Dendritic cell treated with granulocyte-macrophage colony-stimulating factor and Interleukin-4, amounts not matched to agents 40 ng/mL and 50 ng/mL, for 4 days (primary cell): Measurements from ENCODE around the gene DBP.
"Not testable (repeated sequence)": the region's sequence is repeated elsewhere in the genome, so short reads cannot be mapped to it uniquely, and the experiment has no call there.

Experiments
- H3K27ac Mint-ChIP-seq: one replicate; pipeline ENCODE4 v1.8.0; 2022; ENCODE audit warnings: mild to moderate bottlenecking, mixed read lengths
- H3K27me3 Mint-ChIP-seq: one replicate; pipeline ENCODE4 v1.8.0; 2022; ENCODE audit warnings: mild to moderate bottlenecking, mixed read lengths
- H3K36me3 Mint-ChIP-seq: one replicate; pipeline ENCODE4 v1.8.0; 2022; ENCODE audit warnings: low read depth, mixed read lengths
- H3K4me1 Mint-ChIP-seq: one replicate; pipeline ENCODE4 v1.8.0; 2022; ENCODE audit warnings: low read depth, mixed read lengths
- H3K4me3 Mint-ChIP-seq: one replicate; pipeline ENCODE4 v1.8.0; 2022; ENCODE audit warnings: mild to moderate bottlenecking, moderate library complexity, mixed read lengths
- H3K9me3 Mint-ChIP-seq: one replicate; pipeline ENCODE4 v1.8.0; 2022; ENCODE audit warnings: mixed read lengths
- intact Hi-C: fragments of 100-400 bp; cut with micrococcal nuclease; formaldehyde crosslinking; loops from one replicate; pipeline ENCODE4 v1.15.0; 2022

Gene DBP, protein sequence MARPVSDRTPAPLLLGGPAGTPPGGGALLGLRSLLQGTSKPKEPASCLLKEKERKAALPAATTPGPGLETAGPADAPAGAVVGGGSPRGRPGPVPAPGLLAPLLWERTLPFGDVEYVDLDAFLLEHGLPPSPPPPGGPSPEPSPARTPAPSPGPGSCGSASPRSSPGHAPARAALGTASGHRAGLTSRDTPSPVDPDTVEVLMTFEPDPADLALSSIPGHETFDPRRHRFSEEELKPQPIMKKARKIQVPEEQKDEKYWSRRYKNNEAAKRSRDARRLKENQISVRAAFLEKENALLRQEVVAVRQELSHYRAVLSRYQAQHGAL

DNA sequence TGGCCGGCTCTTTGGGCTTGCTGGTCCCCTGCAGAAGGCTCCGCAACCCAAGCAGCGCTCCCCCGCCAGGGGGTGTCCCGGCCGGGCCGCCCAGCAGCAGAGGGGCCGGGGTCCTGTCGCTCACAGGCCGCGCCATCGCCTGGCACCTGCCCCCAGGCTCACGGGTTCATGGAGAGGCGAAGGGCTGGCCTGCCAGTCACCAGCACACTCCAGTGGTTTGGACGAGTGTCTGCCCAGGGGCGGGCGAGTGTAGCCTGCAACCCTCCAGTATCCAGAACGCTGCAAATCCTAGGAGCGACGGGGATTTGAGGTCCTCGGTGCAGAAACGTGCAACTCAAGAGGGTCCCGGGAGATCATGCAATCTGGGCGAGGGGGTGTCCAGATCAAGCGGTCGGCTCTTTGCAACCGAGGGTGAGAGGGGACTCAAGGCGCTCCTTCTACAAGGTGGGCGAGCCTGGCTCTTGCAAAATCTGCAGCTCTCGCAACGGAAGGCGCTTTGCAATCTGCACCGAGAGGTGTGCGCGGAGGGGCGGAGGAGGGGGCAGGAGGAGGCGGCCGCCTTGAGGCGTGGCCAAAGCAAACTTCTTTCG, at the start of gene DBP:
DBP (minus strand) TSS at position 521 of the 590 bp plus-strand sequence; CDS start at position 136, 385 bp downstream.
- Mint-ChIP-seq H3K9me3 (no peaks in the 10 kb centered on the region), H3K36me3 (peaks cover 64% of the 10 kb centered on the region), H3K4me3 (peak within 1 kb of the TSS; percentile 99), H3K27ac (peak within 1 kb of the TSS; percentile 94), H3K27me3 (no peaks in the 10 kb centered on the region), H3K4me1 (peaks cover 68% of the 10 kb centered on the region)
- intact Hi-C loops = loop anchor here (1.0 kb wide), 1 partner anchor 18 kb away; the partner anchor contains the start of genes RPL18 and SPHK2

DNA sequence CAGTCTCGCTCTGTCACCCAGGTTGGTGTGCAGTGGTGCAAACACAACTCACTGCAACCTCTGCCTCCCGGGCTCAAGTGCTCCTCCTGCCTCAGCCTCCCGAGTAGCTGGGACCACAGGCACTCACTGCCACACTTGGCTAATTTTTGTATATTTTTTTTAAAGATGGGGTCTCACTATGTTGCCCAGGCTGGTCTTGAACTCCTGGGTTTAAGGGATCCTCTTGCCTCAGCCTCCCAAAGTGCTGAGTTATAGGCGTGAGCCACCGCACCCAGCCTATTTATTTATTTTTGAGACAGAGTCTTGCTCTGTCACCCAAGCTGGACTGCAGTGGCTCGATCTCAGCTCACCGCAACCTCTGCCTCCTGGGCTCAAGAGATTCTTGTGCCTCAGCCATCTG, 49.5 kb upstream of the DBP start:
- not testable (repeated sequence) for H3K27ac Mint-ChIP-seq, H3K9me3 Mint-ChIP-seq

DNA sequence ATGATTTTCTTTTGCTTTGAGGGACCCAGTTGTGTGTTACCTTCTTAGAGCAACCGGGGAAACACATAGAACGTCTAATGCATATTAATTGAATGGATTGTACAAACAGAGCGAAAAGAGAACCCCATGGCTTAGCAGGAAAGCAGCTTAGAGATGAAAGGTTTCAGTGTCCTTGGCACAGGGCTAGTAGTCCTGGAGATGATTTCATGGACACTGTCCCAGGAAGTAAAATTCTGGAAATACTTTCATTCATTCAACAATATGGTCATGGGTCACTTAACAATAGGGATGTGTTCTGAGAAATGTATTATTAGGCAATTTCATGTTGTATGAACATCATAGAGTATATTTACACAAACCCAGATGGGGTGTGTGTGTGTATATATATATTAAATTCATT, 48.9 kb upstream of the DBP start:
- Mint-ChIP-seq H3K27me3 (peaks cover 4% of the 10 kb centered on the region), H3K27ac (no peak overlapping the region), H3K9me3 (no peaks in the 10 kb centered on the region), H3K4me1 (no peaks in the 10 kb centered on the region), H3K36me3 (no peaks in the 10 kb centered on the region), H3K4me3 (no peak overlapping the region)
- intact Hi-C loops = no loop called here

More for the DNA sequence above, 49.5 kb upstream of the DBP start:
- H3K4me3 Mint-ChIP-seq, intact Hi-C loops, H3K27me3 Mint-ChIP-seq, H3K4me1 Mint-ChIP-seq, H3K36me3 Mint-ChIP-seq: not testable (repeated sequence)

DNA sequence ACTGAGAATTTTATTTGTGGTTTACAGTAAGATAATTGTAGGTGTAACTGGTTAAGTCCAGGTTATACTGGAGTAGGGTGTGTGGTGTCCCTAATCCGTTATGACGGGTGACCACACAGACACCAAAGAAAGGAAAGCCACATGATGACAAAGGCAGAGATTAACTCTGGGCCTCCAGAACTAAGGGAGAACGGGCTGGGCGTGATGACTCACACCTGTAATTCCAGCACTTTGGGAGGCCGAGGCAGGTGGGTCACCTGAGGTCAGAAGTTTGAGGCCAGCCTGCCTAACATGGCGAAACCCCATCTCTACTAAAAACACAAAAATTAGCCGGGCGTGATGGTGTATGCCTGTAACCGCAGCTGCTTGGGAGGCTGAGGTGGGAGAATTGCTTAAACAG, 48.4 kb upstream of the DBP start:
- Mint-ChIP-seq H3K9me3 (no peaks in the 10 kb centered on the region), H3K4me1 (no peaks in the 10 kb centered on the region), H3K27ac (no peak overlapping the region), H3K27me3 (peaks cover 4% of the 10 kb centered on the region), H3K36me3 (no peaks in the 10 kb centered on the region), H3K4me3 (no peak overlapping the region)
- intact Hi-C loops = no loop called here

DNA sequence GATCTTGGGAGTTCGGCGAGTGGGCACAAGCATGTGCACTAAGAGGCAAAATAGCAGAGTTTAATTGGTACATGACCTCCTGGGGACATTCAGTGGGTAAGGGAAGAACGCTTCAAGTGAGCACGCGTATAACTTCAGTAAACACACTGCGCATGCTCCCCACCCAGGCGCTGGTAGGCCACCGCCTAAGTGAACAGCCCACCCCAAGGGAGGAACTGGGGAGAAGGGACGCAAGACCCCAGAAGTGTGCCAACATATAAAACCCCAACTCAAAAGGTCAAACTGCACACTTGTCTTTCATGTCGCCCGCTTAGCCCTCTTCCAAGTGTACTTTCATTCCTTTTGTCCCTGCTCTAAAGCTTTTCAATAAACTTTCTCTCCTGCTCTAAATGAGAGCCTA, 46.2 kb upstream of the DBP start:
- Mint-ChIP-seq H3K4me1 (no peaks in the 10 kb centered on the region), H3K36me3 (no peaks in the 10 kb centered on the region), H3K27me3 (peaks cover 4% of the 10 kb centered on the region), H3K27ac (no peak overlapping the region), H3K4me3 (peak overlapping the region; percentile 13), H3K9me3 (no peaks in the 10 kb centered on the region)
- intact Hi-C loops = no loop called here

DNA sequence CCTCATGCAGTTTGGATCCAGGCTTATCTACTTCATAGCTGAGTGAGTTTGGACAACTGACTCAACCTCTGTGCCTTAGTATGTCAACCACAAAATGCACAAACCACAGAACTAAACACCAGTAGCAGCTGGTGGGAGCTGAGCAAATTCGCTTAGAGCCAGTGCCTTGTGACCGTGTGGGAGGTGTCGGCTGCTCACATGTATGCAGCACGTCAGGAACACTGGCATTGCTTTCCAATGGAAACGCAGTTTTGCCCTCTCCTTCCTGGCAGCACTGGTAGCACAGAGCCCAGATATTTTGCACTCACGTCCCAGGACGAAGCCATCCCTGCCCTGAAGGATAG, 43.9 kb upstream of the DBP start:
- Mint-ChIP-seq H3K9me3 (no peaks in the 10 kb centered on the region), H3K36me3 (no peaks in the 10 kb centered on the region), H3K4me1 (no peaks in the 10 kb centered on the region), H3K4me3 (no peak overlapping the region), H3K27me3 (peaks cover 6% of the 10 kb centered on the region), H3K27ac (no peak overlapping the region)
- intact Hi-C loops = no loop called here

DNA sequence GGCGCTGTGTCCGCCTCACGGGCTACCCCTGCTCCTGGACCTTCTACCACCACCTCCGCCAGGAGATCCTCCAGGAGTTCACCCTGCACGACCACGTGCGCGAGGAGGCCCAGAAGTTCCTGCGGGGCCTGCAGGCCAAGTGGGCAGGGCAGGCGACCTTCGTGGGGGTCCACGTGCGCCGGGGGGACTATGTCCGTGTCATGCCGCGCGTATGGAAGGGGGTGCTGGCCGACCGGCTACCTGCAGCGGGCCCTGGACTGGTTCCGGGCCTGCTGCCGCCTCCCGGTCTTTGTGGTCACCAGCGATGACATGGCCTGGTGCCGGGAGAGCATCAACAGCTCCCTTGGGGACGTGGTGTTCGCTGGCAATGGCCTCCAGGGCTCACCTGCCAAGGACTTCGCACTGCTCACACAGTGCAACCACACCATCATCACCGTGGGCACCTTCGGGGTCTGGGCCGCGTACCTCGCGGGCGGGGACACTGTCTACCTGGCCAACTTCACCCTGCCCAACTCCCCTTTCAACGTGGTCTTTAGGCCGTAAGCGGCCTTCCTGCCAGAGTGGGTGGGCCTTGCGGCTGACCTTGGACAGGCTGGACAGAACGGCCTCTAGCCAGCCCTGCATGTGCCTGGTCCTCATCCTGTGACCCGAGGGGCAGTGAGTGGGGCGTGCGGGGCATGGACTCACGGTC, 43.4 kb upstream of the DBP start:
- intact Hi-C loops = no loop called here
- H3K27ac Mint-ChIP-seq = no peak overlapping the region
- H3K9me3 Mint-ChIP-seq = no peaks in the 10 kb centered on the region
- H3K36me3 Mint-ChIP-seq = no peaks in the 10 kb centered on the region
- no peak overlapping the region for H3K4me3 Mint-ChIP-seq
- H3K27me3 Mint-ChIP-seq = peaks cover 8% of the 10 kb centered on the region
- H3K4me1 Mint-ChIP-seq = peaks cover 1% of the 10 kb centered on the region

DNA sequence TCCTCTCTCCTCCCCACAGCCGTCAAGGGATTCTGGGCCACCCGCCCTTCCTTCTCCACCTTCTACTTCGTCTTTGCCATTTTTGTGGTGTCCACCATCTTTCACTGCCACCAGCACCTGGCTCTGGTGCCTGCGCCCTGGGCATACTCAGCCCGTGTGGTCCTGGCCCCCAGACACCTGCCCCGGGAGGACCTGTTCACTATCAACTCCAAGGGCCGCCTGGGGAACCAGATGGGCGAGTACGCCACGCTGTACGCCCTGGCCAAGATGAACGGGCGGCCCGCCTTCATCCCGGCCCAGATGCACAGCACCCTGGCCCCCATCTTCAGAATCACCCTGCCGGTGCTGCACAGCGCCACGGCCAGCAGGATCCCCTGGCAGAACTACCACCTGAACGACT, 42.8 kb upstream of the DBP start:
- H3K27me3 Mint-ChIP-seq, H3K4me1 Mint-ChIP-seq, H3K4me3 Mint-ChIP-seq, H3K36me3 Mint-ChIP-seq, H3K9me3 Mint-ChIP-seq, intact Hi-C loops, H3K27ac Mint-ChIP-seq: not testable (repeated sequence)

DNA sequence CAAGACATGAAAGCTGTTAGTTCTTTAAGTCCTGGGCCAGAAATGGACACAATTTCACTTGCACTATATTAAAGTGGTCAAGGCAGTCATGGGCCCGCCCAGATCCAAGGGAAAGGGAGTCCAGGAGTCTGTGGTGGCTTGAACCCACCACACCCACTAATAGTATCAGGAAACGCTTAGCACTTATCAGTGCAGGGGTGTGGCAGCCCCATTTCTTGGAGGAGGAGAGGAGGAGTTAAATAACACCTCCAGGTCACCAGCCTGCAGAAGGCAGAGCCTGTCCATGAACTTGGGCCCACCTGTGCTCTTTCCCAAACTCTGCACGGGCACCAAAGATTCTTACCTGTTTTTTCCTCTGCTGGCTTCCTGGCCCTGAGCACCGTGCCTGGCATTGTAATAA, 41.0 kb upstream of the DBP start:
- H3K4me1 Mint-ChIP-seq = peaks cover 15% of the 10 kb centered on the region
- H3K36me3 Mint-ChIP-seq = no peaks in the 10 kb centered on the region
- peaks cover 22% of the 10 kb centered on the region for H3K27me3 Mint-ChIP-seq
- H3K27ac Mint-ChIP-seq = no peak overlapping the region
- no peak overlapping the region for H3K4me3 Mint-ChIP-seq
- H3K9me3 Mint-ChIP-seq = no peaks in the 10 kb centered on the region
- intact Hi-C loops = no loop called here

DNA sequence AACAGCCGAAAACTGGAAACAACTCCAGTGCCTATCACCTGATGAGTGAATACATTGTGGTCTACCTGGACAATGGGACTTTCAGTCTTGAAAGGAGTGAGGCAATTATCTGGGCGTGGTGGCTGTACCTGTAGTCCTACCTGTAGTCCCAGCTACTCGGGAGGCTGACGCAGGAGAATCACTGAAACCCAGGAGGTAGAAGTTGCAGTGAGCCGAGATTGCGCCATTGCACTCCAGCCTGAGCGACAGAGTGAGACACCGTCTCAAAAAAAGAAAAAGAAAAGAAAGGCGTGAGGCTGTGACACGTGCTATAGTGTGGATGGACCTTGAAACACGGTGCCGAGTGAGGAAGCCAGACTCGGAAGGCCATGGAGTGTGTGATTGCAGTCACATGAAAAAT, 39.7 kb upstream of the DBP start:
- Mint-ChIP-seq H3K4me3 (no peak overlapping the region), H3K4me1 (peaks cover 15% of the 10 kb centered on the region), H3K27me3 (peaks cover 22% of the 10 kb centered on the region), H3K36me3 (no peaks in the 10 kb centered on the region), H3K27ac (no peak overlapping the region), H3K9me3 (no peaks in the 10 kb centered on the region)
- intact Hi-C loops = no loop called here

DNA sequence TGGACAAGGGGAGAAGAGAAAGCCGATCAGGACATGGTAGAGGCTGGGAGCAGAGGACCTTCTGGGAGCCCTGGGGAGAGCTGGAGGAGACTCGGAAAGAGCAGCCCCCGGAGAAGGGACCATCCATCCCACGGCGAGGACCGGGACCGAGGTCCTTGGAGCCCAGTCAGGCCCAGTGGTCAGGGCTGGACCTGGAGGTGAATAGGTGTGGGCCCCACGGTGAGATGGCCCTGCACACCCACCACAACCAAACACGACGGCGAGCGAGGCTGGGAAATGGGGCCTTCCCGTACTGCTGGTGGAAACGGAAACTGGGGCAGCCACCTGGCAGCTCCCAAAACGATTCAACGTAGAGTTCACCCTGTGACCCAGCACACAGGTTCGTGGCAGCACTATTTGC, 39.3 kb upstream of the DBP start:
- H3K9me3 Mint-ChIP-seq = no peaks in the 10 kb centered on the region
- H3K27me3 Mint-ChIP-seq = peaks cover 22% of the 10 kb centered on the region
- H3K4me3 Mint-ChIP-seq = no peak overlapping the region
- H3K36me3 Mint-ChIP-seq = no peaks in the 10 kb centered on the region
- no peak overlapping the region for H3K27ac Mint-ChIP-seq
- peaks cover 15% of the 10 kb centered on the region for H3K4me1 Mint-ChIP-seq
- intact Hi-C loops = no loop called here

DNA sequence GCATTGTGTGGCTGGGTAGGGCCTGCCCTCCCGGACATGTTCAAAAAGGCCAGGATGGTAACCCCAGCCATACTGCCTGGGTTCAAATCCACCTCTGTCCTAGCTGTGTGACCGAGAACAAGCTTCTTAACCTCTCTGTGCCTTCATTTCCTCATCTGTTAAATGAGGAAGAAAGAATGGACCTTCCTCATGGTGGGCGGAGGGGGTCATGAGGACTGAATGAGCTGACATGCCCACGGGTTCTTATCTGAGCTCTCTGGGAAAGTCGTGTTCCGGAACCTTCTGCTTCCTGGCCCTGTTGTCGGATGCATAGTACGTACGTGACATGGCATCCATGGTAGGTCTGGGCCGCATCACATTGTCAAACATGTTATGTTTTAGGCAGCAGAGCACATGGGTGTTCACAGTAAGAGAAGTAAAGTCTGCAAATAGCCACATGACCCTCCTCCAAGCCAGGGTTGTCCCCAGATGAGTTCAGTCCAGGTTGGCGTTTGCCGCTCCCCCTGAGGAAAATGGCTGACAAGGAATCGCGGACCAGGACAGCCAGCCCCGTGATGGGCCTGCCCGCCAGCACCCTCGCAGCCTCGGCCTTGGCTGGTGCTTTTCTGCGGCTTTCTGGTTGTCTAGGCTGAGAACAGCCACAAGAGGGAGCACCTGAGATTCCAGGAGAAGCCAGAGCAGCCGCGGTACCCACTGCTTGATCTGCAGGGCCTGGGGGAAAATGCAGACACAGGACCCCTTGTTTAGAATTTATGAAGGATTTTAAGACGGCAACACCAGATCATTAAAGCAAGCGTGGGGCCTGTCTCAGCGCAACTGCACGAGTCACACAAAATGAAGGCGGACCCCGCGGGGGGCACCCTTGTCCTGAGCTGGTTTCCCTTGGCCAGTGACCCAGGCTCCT, 38.0 kb upstream of the DBP start:
- Mint-ChIP-seq H3K36me3 (no peaks in the 10 kb centered on the region), H3K27ac (peak overlapping the region; percentile 69), H3K27me3 (peaks cover 22% of the 10 kb centered on the region), H3K9me3 (no peaks in the 10 kb centered on the region), H3K4me1 (peaks cover 15% of the 10 kb centered on the region), H3K4me3 (no peak overlapping the region)
- intact Hi-C loops = no loop called here

DNA sequence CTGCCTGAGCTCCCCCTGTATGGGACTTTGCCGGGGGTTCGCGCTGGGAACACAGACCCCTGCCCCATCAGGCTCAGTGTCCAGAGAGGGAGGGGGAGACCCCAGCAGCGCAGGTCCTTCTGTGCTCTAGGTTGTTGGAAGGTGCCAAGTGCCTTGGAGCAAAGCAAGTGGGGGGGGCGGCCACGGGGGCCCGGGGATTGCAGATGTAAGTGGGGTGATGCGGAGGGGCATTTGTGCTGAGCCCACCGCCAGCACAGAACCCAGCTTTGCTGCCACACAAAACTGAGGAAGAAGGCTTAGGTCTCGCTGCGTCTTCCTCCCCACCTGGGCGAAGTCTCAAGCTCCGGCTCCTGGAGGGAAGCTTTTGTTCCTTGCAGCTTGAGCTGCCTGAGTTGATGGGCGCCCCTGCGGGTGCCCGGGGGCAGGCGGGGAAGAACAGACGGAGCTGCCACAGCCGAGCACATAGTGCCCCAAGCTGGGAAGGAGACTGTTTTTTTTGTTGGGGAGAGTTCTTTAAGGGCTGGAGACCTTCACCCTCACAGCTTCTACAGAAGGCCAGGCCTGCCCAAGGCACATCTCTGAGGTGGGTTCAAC, 37.1 kb upstream of the DBP start:
- Mint-ChIP-seq H3K36me3 (no peaks in the 10 kb centered on the region), H3K4me1 (peaks cover 15% of the 10 kb centered on the region), H3K27me3 (peaks cover 22% of the 10 kb centered on the region), H3K27ac (peak overlapping the region; percentile 69), H3K4me3 (no peak overlapping the region), H3K9me3 (peaks cover 7% of the 10 kb centered on the region)
- intact Hi-C loops = no loop called here
